SIG-M5 treated with dmso at 0.1 percent for 504 hours (cell line): ENCODE results near the gene DMD.
"Not testable (repeated sequence)": the region's sequence is repeated elsewhere in the genome, so short reads cannot be mapped to it uniquely, and the experiment has no call there.

Source experiments
- DNase-seq: peaks from one replicate; lab custom pipeline; 2025; ENCODE audit not compliant: unreplicated experiment; lab: John Stamatoyannopoulos, UW

The DMD gene

GRCh38 chrX:32289356-32289755 lies 922.0 kb downstream of the DMD start:
- DNase-seq, result no peak

- DNase-seq, result no peak
Observed at GRCh38 chrX:32281853-32282252, 929.5 kb downstream of the DMD start.

- no peak for DNase-seq
Observed at GRCh38 chrX:32280921-32281320, 930.4 kb downstream of the DMD start.

GRCh38 chrX:32280489-32280888 lies 930.9 kb downstream of the DMD start:
- DNase-seq, result no peak

GRCh38 chrX:32276153-32276552 lies 935.2 kb downstream of the DMD start:
- DNase-seq, result no peak

GRCh38 chrX:32269866-32270265 lies 941.5 kb downstream of the DMD start:
- DNase-seq, result no peak

GRCh38 chrX:32268207-32268606 lies 943.1 kb downstream of the DMD start:
- DNase-seq, result no peak

GRCh38 chrX:32267796-32268195 lies 943.6 kb downstream of the DMD start:
- no peak for DNase-seq

- DNase-seq, result not testable (repeated sequence)
Observed at GRCh38 chrX:32246675-32247074, 964.7 kb downstream of the DMD start.

GRCh38 chrX:32195611-32196010 lies 1015.7 kb downstream of the DMD start:
- DNase-seq, result no peak

GRCh38 chrX:32191316-32191715 lies 1020.0 kb downstream of the DMD start:
- no peak for DNase-seq

- no peak for DNase-seq
Observed at GRCh38 chrX:32185160-32185559, 1026.2 kb downstream of the DMD start.

GRCh38 chrX:32183066-32183465 lies 1028.3 kb downstream of the DMD start:
- no peak for DNase-seq

GRCh38 chrX:32176510-32176909 lies 1034.8 kb downstream of the DMD start:
- no peak for DNase-seq

- no peak for DNase-seq
Observed at GRCh38 chrX:32170481-32170880, 1040.9 kb downstream of the DMD start.

GRCh38 chrX:32155044-32155638 lies 1056.2 kb downstream of the DMD start:
- no peak for DNase-seq

- DNase-seq, result no peak
Observed at GRCh38 chrX:32153585-32153984, 1057.8 kb downstream of the DMD start.

GRCh38 chrX:32150141-32150540 lies 1061.2 kb downstream of the DMD start:
- DNase-seq, result no peak

- no peak for DNase-seq
Observed at GRCh38 chrX:32141841-32142240, 1069.5 kb downstream of the DMD start.

- no peak for DNase-seq
Observed at GRCh38 chrX:32139476-32139875, 1071.9 kb downstream of the DMD start.

GRCh38 chrX:32137525-32137924 lies 1073.8 kb downstream of the DMD start:
- no peak for DNase-seq

- no peak for DNase-seq
Observed at GRCh38 chrX:32126997-32127396, 1084.4 kb downstream of the DMD start.

- no peak for DNase-seq
Observed at GRCh38 chrX:32118832-32119231, 1092.5 kb downstream of the DMD start.

- DNase-seq, result no peak
Observed at GRCh38 chrX:32116047-32116446, 1095.3 kb downstream of the DMD start.
